HG03108 (cell line): ENCODE data around the gene NKX1-1.
"Not testable (repeated sequence)": the region's sequence is repeated elsewhere in the genome, so short reads cannot be mapped to it uniquely, and the experiment has no call there.

Source experiments
- ATAC-seq: cut with Tn5 transposase; IDR thresholded peaks from one replicate; pipeline ENCODE4 v1.9.1; 2021; ENCODE audit warnings: moderate library complexity; ENCODE audit not compliant: unreplicated experiment

NKX1-1 gene

GRCh38 chr4:1375051-1375721 is 31.1 kb downstream of the NKX1-1 start:
- ATAC-seq: no peak

GRCh38 chr4:1374706-1375045 is 31.6 kb downstream of the NKX1-1 start:
- ATAC-seq: no peak

GRCh38 chr4:1373892-1374705 is 32.1 kb downstream of the NKX1-1 start:
- no peak for ATAC-seq

GRCh38 chr4:1372576-1372975 is 33.7 kb downstream of the NKX1-1 start:
- not testable (repeated sequence) for ATAC-seq

- no peak for ATAC-seq
Measured at GRCh38 chr4:1371176-1372165, 34.8 kb downstream of the NKX1-1 start.

GRCh38 chr4:1370321-1371124 is 35.7 kb downstream of the NKX1-1 start:
- ATAC-seq: no peak

GRCh38 chr4:1369479-1370079 is 36.7 kb downstream of the NKX1-1 start:
- ATAC-seq: no peak

- no peak for ATAC-seq
Measured at GRCh38 chr4:1369091-1369450, 37.2 kb downstream of the NKX1-1 start.

- no peak for ATAC-seq
Measured at GRCh38 chr4:1368421-1369090, 37.7 kb downstream of the NKX1-1 start.

- no peak for ATAC-seq
Measured at GRCh38 chr4:1367936-1368289, 38.3 kb downstream of the NKX1-1 start.

GRCh38 chr4:1367230-1367935 is 38.9 kb downstream of the NKX1-1 start:
- ATAC-seq: no peak

- no peak for ATAC-seq
Measured at GRCh38 chr4:1366371-1367229, 39.6 kb downstream of the NKX1-1 start.

- ATAC-seq: no peak
Measured at GRCh38 chr4:1365271-1366178, 40.7 kb downstream of the NKX1-1 start.

- no peak for ATAC-seq
Measured at GRCh38 chr4:1364748-1365147, 41.5 kb downstream of the NKX1-1 start.

GRCh38 chr4:1364217-1364616 is 42.0 kb downstream of the NKX1-1 start:
- no peak for ATAC-seq

GRCh38 chr4:1363513-1363912 is 42.7 kb downstream of the NKX1-1 start:
- no peak for ATAC-seq

GRCh38 chr4:1362521-1362920 is 43.7 kb downstream of the NKX1-1 start:
- ATAC-seq: no peak
